Stimulated activated CD4-positive, alpha-beta T cell treated with anti-CD3 and anti-CD28 coated beads, Interleukin-15, amount 100 ng/mL, for 24 hours (primary cell): Measurements from ENCODE around the gene MID2.
A peak's percentile ranks its signal among the peaks of the same experiment; 100 is the strongest.
"Not testable (repeated sequence)": the region's sequence is repeated elsewhere in the genome, so short reads cannot be mapped to it uniquely, and the experiment has no call there.

Experiments
- DNase-seq: peaks from one replicate; pipeline ENCODE4 v3.0.0-alpha.2; 2020

Gene MID2, protein sequence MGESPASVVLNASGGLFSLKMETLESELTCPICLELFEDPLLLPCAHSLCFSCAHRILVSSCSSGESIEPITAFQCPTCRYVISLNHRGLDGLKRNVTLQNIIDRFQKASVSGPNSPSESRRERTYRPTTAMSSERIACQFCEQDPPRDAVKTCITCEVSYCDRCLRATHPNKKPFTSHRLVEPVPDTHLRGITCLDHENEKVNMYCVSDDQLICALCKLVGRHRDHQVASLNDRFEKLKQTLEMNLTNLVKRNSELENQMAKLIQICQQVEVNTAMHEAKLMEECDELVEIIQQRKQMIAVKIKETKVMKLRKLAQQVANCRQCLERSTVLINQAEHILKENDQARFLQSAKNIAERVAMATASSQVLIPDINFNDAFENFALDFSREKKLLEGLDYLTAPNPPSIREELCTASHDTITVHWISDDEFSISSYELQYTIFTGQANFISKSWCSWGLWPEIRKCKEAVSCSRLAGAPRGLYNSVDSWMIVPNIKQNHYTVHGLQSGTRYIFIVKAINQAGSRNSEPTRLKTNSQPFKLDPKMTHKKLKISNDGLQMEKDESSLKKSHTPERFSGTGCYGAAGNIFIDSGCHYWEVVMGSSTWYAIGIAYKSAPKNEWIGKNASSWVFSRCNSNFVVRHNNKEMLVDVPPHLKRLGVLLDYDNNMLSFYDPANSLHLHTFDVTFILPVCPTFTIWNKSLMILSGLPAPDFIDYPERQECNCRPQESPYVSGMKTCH

DNA sequence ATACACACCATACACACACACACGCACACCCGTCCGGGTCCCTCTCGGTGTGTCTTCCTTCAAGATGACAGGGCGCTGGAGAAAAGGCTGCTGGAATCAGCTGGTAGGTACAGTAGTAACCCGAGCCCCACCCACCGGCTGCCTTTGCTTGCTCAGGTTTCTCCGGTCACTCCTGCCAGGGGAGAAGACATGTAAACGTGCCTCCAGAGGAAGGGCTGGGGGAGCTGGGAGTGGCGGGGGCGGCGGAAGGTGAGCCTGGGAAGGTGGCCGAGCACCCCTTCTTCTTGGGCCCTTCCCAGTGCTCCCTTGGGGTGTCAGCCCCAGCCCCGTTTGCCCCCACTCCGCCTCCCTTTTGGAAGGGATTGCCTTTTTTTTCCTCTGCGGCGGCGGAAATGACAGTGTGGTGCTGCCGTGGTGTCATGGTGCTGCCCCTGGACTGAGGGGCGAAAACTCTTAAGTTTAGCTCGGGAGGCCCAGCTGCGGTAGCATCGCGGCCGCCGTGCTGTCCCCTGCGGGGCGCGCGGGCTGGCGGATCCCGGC is at the start of gene MID2:
TSS of gene MID2 (plus strand) at position 169 of the 540 bp plus-strand sequence. CDS start 561 bp downstream, outside the sequence.
- DNase-seq: peak; percentile 67

DNA sequence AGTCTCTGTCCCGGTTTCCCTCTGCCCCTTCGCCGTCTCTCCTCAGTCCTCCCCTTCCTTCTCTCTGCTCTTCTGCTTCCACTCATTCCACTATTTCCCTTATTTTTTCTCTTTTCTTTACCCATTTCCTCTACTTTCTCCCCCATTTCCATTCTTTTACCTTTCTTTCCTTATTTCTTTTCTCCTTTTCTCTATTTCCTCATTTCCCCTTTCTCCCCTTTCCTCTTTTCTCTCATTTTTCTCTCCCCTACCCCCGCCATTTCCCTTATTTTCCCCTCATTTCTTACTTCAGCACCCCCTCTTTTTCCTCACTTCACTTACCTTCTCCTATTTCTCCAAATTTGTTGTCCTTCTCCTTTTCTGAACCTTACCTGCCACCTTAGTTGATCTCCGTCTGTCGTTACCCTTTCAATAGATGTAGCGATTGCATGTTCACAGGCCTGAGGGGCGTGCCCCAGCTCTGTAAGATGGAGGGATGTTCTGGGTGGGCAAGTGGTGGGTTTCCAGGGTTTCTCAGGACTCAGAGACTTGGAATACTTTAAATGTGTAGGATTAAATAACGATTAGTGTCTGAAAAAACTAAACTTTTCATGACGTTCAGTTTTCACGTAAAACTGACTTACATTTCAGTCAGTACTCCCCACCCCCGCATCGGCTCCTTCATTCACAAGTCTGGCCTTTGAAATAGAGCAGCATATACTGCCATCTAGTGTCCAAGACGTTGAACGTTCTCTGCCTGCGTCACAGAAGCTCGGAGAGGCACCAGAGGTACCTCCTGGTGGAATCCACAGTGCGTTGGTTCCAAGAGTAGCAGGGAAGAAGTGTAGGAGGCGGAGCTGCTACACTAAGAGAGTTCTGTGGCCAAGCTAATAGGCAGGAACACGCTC is 48.8 kb upstream of the MID2 start:
- peak; percentile 83 for DNase-seq

DNA sequence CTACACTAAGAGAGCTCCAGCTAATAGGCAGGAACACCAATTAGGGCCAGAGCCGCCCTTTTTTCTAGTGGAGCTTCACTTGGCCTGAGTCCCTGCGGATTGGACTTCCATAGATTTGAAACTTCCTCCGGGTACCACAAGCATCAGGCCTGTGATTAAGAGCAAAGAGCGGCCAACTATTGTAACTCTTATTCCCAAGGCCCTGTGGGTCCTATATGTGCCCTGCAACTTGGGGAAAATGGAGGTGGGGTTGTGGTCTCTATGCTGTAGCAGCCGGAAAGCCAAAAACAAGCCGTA is 48.2 kb upstream of the MID2 start, which contains the start of gene NCBP2L:
TSS of gene NCBP2L (plus strand) at position 198 of the 297 bp plus-strand sequence. CDS start 16,488 bp downstream, outside the sequence.
- DNase-seq: no peak

DNA sequence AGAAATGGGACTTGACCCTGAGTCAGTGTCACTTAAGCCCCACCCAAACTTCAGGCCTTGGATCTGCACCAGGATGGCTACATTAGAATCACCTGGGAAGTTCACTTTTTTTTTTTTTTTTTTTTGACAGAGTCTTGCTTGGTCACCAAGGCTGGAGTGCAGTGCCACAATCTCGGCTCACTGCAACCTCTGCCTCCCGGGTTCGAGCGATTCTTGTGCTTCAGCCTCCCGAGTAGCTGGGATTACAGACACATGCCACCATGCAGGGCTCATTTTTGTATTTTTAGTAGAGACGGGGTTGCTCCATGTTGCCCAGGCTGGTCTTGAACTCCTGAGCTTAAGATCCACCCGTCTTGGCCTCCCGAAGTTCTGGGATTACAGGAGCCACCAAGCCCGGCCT is 45.1 kb upstream of the MID2 start:
- DNase-seq: no peak

DNA sequence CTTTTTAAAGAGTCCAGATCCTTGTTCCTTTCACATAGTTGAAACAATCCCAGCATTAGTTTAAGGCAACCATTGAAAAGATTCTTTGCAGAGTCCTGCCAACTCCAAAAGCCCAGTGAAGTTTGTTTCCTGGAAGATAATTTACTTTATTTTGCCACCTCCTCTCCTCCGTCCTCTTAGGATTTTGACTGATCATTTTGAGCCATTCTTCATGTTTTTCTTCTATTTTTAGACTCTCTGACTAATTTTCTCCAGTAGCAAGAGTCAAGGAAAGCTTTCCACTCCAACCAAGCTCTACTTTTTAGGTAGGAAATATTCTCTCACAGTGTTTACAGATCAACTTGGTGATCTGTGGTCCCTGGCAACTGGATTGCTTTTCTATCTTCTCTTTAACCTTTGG is 37.8 kb upstream of the MID2 start:
- DNase-seq: no peak

DNA sequence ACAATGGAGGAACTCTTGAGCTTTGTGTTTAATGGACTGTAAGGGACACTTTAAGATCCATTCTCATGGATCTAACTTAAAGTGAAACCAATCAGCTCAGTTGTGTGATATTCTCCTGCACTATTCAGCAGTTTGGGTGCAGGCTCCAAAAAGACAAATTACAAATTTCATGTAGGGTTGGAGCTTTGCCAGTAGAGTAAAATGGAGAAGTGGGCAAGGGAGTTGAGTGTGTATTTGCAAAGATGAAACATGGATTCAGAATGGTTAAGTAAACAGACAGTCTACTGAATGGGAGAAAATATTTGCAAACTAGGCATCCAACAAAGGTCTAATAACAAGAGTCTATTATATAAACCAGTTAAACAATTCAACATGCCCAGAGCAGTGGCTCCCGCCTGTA is 21.2 kb upstream of the MID2 start:
- DNase-seq: no peak

DNA sequence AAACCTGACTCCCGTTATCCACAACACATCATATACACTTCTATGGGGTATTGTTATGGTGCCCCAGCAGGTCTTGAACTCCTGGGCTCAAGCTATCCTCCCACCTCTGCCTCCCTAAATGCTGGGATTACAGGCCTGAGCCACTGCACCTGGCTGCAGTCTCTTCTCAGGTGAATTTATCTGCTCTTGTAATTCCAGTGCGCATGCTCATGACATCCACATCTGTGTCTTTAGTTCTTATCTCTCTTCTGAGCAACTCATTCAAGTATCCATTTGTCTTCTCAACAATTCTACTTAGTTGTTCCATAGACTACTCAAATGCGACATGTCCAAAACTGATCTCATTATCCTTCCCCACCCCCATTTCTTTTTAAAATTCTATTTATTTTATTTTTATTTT is 20.5 kb upstream of the MID2 start:
- no peak for DNase-seq

DNA sequence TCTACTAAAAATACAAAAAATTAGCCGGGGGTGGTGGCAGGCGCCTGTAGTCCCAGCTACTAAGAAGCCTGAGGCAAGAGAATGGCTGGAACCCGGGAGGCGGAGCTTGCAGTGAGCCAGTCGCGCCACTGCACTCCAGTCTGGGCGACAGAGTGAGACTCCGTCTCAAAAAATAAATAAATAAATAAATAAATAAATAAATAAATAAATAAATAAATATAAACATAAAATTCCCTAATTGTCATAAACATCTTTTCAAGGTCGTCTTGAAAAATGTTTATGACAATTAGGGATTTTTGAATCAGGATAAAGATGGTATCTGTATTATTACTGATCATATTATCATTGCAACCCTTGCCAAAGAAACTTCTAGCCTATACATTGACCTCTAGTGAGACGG is 15.6 kb upstream of the MID2 start:
- not testable (repeated sequence) for DNase-seq

DNA sequence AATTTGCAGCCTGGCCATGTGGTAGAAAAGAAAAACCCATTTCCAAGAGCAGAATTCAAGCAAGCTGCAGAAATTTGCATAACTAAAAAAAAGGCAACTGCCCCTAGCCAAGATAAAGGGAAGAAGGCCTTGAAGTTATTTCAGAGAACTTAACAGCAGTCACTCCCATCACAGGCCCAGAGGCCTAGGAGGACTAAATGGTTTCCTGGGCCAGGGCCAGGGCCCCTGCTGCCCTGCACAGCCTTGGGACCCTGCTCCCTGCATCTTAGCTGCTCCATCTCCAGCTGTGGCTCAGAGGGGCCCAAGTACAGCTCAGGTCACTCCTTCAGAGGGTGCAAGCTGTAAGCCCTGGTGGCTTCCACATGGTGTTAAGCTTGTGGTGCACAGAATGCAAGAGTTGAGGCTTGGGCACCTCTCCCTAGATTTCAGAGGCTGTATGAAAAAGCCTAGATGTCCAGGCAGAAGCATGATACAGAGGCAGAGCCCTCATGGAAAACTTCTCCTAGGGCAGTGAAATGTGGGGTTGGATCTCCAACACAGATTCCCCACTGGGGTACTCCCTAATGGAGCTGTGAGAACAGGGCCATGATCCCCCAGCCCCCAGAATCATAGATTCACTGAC is 6.7 kb upstream of the MID2 start:
- no peak for DNase-seq

DNA sequence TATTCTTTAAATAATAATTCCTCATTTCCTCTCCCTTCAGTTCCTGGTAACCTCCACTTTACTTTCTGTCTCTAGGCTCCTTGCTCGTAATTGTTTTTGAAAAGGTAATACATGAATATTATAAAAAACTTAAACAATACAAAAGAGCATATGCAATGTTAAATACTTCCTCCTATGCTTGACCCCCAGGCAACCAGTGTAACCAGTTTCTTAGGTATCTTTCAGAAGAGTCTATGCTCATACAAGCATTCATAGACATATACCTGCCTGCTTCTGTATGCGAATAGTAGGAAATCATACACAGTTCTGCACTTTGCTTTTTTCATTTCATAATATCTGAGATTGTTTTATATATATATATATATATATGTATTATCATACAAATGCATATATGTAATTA is 2.6 kb upstream of the MID2 start:
- no peak for DNase-seq

DNA sequence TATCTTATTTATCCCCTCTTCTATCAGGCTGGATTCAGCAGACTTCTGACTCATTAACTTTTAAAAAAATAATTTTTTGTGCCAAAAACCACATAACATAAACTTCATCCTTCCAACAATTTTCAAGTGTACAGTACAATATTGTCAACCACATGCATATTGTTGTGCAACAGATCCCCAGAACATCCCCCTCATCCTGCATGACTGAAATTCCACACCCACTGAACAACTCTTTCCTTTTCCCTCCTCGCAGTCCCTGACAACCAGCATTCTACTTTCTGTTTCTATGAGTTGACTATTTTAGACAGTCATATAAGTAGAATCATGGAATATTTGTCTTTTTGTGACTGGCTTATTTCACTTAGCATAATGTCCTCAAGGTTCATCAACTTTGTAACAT is 2.2 kb upstream of the MID2 start:
- DNase-seq: no peak

DNA sequence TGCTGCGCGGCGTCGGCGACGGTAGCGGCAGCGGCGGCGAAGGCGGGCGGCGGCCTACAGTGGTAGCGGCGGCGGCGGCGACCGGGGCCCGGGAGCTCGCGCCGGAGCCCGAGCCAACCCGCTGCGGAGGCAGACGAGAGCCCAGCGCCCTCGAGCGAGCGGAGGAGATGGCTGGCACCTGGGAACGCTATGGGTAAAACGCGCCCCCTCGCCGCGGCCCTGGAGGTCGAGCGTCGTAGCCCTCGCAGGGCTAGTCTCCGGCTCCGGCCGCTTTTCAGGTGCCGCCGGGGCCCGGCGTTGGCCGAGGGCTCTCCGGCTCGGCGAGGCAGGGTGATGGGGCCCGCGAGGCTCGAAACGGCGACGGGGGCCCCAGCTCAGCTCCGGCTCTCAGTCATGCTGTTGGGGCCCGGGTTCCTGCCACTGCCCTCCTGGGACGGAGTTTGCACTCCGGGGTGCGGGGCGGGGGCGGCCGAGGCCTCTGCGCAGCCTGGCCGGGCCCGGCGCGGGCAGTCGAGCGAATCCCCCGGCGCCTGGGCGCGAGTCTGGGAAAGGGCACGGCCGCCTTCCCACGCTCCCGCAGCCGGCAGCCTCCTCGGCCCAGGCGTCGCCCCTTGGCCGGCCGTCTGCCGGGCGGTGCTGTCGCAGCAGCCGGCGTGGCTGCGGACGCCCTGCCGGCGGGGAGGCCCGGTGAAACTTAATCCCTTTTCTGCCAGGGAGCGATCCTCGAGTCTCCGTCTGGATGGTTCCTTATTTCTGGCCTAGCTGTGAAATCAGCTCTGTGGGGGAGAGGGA is 768 bp downstream of the MID2 start:
- peak; percentile 43 for DNase-seq

DNA sequence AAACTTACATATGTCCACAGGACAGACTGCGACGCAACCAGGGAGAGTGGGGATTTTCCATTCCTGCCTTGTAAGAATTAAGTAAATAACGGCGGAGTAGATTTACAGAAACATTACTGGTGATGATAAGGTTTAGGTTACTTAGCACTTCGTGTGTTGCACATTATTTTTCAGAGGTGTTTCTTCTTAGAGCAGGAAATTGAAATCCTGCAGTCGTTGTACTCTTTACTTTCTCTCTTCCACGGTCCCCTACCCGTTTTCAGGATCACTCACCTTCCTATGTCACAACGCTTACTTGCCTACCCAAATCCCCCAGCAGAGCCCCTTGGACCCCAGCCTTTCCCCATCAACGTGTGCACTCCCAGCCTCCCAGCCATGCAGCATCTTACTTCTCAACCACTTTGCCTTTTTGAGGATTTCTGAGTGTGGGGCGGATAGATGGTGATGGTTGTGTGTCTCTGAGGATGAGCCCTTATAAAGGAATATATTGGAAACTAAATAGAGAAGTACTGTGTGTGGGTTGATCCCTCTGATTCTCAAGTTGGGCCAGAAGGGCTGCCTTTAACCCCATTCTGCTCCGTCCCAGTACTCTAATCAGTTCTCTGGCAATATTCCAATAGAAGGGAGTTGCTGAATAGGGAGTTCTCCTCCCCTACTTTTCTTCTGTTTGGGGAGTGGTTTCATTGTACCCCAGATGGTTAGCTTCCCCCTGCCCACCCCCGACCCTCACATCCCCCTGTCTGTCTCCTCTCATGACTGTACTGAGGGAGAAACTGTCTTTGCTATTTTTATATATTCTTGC is 1.6 kb downstream of the MID2 start:
- no peak for DNase-seq

DNA sequence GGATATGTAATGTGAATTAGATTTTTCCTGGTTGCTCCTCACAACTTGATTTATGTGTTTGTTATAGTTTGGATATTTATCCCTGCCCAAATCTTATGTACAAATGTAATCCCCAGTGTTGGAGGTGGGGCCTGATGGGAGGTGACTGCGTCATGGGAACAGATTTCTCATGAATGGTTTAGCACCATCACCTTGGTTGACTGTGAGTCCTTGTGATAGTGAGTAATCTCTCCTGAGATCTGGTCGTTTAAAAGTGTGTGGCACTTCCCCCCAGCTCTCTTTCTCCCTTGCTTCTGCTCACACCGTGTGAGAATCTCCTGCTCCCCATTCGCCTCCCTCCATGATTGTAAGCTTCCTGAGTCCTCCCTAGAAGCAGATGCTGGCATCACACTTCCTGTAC is 2.2 kb downstream of the MID2 start:
- DNase-seq: peak; percentile 28

DNA sequence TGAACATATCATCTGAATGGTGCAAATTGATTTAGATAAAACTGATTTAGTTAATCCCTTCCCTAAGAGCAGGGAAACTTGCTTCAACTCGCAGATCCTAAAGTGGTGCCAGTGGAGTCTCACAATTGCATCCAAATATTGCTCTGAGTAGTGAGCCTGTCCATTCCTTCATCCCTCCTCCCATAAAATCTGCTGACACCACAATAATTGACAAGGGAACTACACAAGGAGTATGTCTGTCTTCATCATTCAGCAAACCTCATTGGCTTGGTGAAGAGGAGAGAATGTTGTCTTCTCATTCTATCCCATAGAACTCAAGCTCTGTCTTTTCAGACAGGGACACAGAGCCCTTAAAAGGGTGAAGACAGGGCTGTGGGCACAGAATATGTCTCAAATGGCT is 4.2 kb downstream of the MID2 start:
- no peak for DNase-seq

DNA sequence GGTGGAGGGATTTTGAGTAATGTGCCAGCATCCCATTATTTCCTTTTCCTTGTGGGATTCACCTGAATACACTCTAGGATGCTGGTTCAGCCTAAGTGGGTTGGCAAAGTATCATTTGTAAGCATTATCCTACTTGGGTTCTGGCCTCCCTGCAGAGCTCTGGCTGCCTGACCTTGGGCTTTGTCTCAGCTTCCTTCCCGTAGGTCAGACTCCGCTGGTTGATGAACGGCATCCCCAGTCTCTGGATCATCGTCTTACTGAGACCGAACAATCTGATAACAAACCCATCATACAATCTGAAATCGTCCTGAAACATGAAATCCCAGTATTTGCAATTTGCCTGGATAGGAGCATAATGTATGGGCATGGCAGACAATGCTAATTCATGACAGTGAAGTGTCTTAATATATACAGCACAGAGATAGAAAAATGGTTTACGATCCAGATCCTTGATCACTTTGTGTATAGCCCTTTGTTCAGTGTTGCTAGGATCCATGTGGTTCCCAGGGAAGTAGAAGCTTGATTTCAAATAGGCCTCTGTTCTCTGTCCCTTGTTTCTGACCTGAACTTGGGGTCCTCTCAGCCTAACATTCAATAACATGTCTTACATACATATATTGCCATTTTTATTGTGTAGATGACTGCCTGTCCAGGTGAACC is 5.5 kb downstream of the MID2 start:
- no peak for DNase-seq

DNA sequence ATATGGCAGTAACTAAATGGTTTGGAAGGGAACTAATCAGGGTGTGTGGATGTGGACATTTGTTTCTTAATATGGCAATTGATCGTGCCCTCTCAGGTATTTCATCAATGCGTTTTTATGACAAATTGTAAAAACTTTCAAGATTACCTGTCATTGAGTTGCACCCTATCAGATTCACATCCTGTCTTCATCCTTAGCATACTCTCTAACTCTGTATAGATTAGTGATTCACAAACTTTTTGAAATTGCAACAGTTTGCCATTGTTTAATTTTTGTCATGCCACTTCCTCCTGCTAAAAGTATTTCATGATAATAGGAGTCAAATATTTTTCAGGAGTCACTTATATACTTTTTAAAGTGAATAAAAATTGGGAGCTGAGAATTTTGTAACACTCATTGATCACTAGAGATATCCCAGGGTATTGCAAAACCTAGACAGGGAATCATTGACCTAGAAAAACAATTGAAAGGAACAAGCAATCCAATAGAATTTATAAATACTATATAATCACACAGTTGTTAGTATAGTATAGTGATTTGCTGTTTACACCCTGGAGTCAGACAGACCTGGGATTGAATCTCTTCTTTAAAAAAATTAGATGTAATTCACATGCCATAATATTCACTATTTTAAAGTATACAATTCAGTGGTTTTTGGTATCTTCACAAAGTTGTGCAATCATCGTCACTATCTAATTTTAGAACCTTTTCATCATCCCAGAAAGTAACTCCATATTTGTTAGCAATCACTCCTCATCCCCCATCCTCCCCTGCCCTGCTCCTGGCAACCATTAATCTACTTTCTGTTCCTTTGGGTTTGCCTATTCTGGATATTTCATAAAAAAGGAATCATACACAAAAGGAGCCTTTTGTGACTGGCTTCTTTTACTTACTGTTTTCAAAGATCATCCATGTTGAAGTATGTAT is 8.9 kb downstream of the MID2 start:
- DNase-seq: no peak

DNA sequence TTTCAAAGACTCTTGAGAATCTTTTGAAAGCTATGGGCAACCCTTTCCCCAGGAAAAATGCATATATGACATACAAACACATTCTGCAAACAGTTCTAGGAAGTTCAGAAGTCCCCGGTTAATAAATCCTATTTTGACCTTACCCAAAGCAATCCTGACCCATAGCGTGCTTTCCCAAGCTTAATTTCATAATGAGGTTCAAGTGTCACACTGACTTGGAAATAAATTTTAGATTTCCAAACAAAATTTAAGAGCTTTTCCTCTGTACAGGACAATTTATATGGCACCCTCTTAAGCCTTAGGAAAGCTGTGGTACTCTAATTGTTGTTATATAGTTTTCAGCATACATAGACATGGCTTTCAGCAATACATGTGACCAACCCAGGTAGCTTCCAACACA is 11.3 kb downstream of the MID2 start:
- DNase-seq: no peak

DNA sequence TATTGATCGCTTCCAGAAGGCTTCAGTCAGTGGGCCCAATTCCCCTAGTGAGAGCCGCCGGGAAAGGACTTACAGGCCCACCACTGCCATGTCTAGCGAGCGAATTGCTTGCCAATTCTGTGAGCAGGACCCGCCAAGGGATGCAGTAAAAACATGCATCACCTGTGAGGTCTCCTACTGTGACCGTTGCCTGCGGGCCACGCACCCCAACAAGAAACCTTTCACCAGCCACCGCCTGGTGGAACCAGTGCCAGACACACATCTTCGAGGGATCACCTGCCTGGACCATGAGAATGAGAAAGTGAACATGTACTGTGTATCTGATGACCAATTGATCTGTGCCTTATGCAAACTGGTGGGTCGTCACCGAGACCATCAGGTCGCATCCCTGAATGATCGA is 15.3 kb downstream of the MID2 start:
- no peak for DNase-seq
